Measurements from ENCODE around the gene CNGA3. TPM values are rescaled to one million over a fixed set of nuclear protein-coding genes. Genes with fewer than 3 reads are reported as not detected.

Gene CNGA3
- total RNA-seq, 4 donors from 2014 or later: not detected

GRCh38 chr2:98388601-98389250 is 42.5 kb downstream of the CNGA3 start:
- no peak overlapping the region for H3K27ac ChIP-seq
- DNase-seq: no peak
- no peak for TF ChIP-seq POLR2A (IDR thresholded peaks at IDR 0.05)
- no peak for TF ChIP-seq CTCF (IDR thresholded peaks at IDR 0.05)
- intact Hi-C loops (cut with DNase I; ENCODE audit: low total_unique reads): loop anchor here (10.0 kb wide), 1 partner anchor 584 kb away; no protein-coding TSS in a partner anchor
- no peaks in the 10 kb centered on the region for H3K36me3 ChIP-seq
- no peaks in the 10 kb centered on the region for H3K4me1 ChIP-seq
- H3K27me3 ChIP-seq: no peaks in the 10 kb centered on the region
- no peak overlapping the region for H3K4me3 ChIP-seq
- H3K9me3 ChIP-seq: no peaks in the 10 kb centered on the region

- Histone ChIP-seq H3K27me3 (no peaks in the 10 kb centered on the region), H3K9me3 (no peaks in the 10 kb centered on the region), H3K36me3 (no peaks in the 10 kb centered on the region), H3K4me1 (no peaks in the 10 kb centered on the region), H3K27ac (no peak overlapping the region), H3K4me3 (no peak overlapping the region)
- no peak for DNase-seq
- TF ChIP-seq CTCF (IDR thresholded peaks at IDR 0.05) (no peak), POLR2A (IDR thresholded peaks at IDR 0.05) (no peak)
- intact Hi-C loops (cut with DNase I; ENCODE audit: low total_unique reads): loop anchor here (10.0 kb wide), 1 partner anchor 584 kb away; no protein-coding TSS in a partner anchor
These were observed 43.0 kb downstream of the CNGA3 start for GRCh38 chr2:98389251-98389605.

- Histone ChIP-seq H3K4me3 (no peak overlapping the region), H3K36me3 (no peaks in the 10 kb centered on the region), H3K27ac (no peak overlapping the region), H3K4me1 (no peaks in the 10 kb centered on the region), H3K27me3 (no peaks in the 10 kb centered on the region), H3K9me3 (no peaks in the 10 kb centered on the region)
- TF ChIP-seq POLR2A (IDR thresholded peaks at IDR 0.05): no peak
- no peak for TF ChIP-seq CTCF (IDR thresholded peaks at IDR 0.05)
- no peak for DNase-seq
- intact Hi-C loops (cut with DNase I; ENCODE audit: low total_unique reads): no loop called here
These were observed 44.6 kb downstream of the CNGA3 start for GRCh38 chr2:98390571-98391476.

- no peak for DNase-seq
- Histone ChIP-seq H3K9me3 (no peaks in the 10 kb centered on the region), H3K4me1 (no peaks in the 10 kb centered on the region), H3K4me3 (no peak overlapping the region), H3K27me3 (no peaks in the 10 kb centered on the region), H3K36me3 (no peaks in the 10 kb centered on the region), H3K27ac (no peak overlapping the region)
- intact Hi-C loops (cut with DNase I; ENCODE audit: low total_unique reads): no loop called here
- no peak for TF ChIP-seq POLR2A (IDR thresholded peaks at IDR 0.05)
- no peak for TF ChIP-seq CTCF (IDR thresholded peaks at IDR 0.05)
These were observed 45.5 kb downstream of the CNGA3 start for GRCh38 chr2:98391581-98392270.
